Measurements from ENCODE around the gene DDR2.

- TF ChIP-seq CTCF (IDR thresholded peaks at IDR 0.05): no peak
- no peak for TF ChIP-seq POLR2A (IDR thresholded peaks at IDR 0.05)
Measured at GRCh38 chr1:162734047-162734446, 101.8 kb downstream of the DDR2 start.
